MM.1S (cell line): Measurements from ENCODE around the gene LTBP4.

ENCODE experiments used
- CTCF ChIP-seq: fragments of 300-600 bp; sonication (generic); IDR thresholded peaks from 2 replicates; pipeline ENCODE4 v1.5.1; 2016; ENCODE audit warnings: antibody characterized with exemption, low read length, mixed read lengths
- EZH2 ChIP-seq: fragments of 300-600 bp; sonication (generic); optimal IDR thresholded peaks from 2 replicates; pipeline ENCODE3; 2017; ENCODE audit warnings: low read depth, mild to moderate bottlenecking, antibody characterized with exemption, low read length, mixed read lengths

GRCh38 chr19:40612831-40613689 lies 11.9 kb downstream of the LTBP4 start:
- no peak for TF ChIP-seq CTCF
- TF ChIP-seq EZH2: no peak
